A673 (cell line): ENCODE measurements around the gene ELMO3. TPM values are rescaled to one million over a fixed set of nuclear protein-coding genes. Genes with fewer than 3 reads are reported as not detected.

Experiments
- BruUV-seq: library from RNA; stranded (reverse); fragments of 400-500 nt; replicated peaks from 2 replicates; lab custom pipeline; 2021; lab: Mats Ljungman, UMichigan
- CTCF ChIA-PET: fragments of 300-600 bp; sonication (Branson Sonifier 250); formaldehyde crosslinking; loops from one replicate; lab custom pipeline; 2022; ENCODE audit warnings: antibody characterized with exemption; lab: Charles Lee
- POLR2A ChIA-PET: fragments of 300-600 bp; sonication (Branson Sonifier 250); formaldehyde crosslinking; loops from one replicate; lab custom pipeline; 2022; ENCODE audit warnings: antibody characterized with exemption; ENCODE audit not compliant: low non-redundant PET; lab: Charles Lee
- DNase-seq: peaks from one replicate; pipeline ENCODE4 v3.0.0-alpha.2; 2015; ENCODE audit warnings: low spot score
- H3K27ac ChIP-seq: fragments of 200-600 bp; sonication (generic); 2 replicates; pipeline ENCODE4 v1.5.1; 2016; ENCODE audit warnings: mixed run types, low read depth, mild to moderate bottlenecking, mixed read lengths, antibody characterized with exemption, low read length; ENCODE audit not compliant: poor library complexity, severe bottlenecking
- H3K27me3 ChIP-seq: fragments of 200-600 bp; sonication (generic); replicated peaks from 2 replicates; pipeline ENCODE4 v1.6.1; 2017; ENCODE audit warnings: mixed run types, low read depth, mild to moderate bottlenecking, mixed read lengths, antibody characterized with exemption, low read length; ENCODE audit not compliant: insufficient read depth, poor library complexity
- H3K36me3 ChIP-seq: fragments of 200-600 bp; sonication (generic); 2 replicates; pipeline ENCODE4 v1.6.1; 2016; ENCODE audit warnings: mixed run types, mild to moderate bottlenecking, mixed read lengths, antibody characterized with exemption, low read length; ENCODE audit not compliant: insufficient read depth, poor library complexity, severe bottlenecking
- H3K4me1 ChIP-seq: fragments of 200-600 bp; sonication (generic); 2 replicates; pipeline ENCODE4 v1.6.1; 2017; ENCODE audit warnings: mixed run types, mild to moderate bottlenecking, mixed read lengths, antibody characterized with exemption, low read length; ENCODE audit not compliant: insufficient read depth, poor library complexity, severe bottlenecking
- H3K4me3 ChIP-seq: fragments of 200-600 bp; sonication (generic); 2 replicates; pipeline ENCODE4 v1.5.1; 2016; ENCODE audit warnings: low read depth, mixed run types, mild to moderate bottlenecking, mixed read lengths, low read length; ENCODE audit not compliant: poor library complexity, severe bottlenecking
- H3K9me3 ChIP-seq: fragments of 200-600 bp; sonication (generic); 2 replicates; pipeline ENCODE4 v1.6.1; 2016; ENCODE audit warnings: mixed run types, low read depth, mild to moderate bottlenecking, mixed read lengths, antibody characterized with exemption, low read length; ENCODE audit not compliant: poor library complexity, severe bottlenecking
- EZH2 ChIP-seq: fragments of 200-600 bp; sonication (generic); IDR thresholded peaks from 2 replicates; pipeline ENCODE4 v1.6.1; 2017; ENCODE audit warnings: borderline replicate concordance, low read depth, mild to moderate bottlenecking, mixed read lengths, antibody characterized with exemption, low read length; ENCODE audit not compliant: poor library complexity, severe bottlenecking
- intact Hi-C: fragments of 100-400 bp; cut with micrococcal nuclease; formaldehyde crosslinking; loops from one replicate; pipeline ENCODE4 v1.10.0; 2022; ENCODE audit not compliant: unreplicated experiment
- total RNA-seq: library from RNA; stranded (reverse); gene quantifications from 2 replicates; pipeline ENCODE4 v1.2.3, GENCODE V29; 2021
- TF ChIP-seq, protein P1 (sequence below): fragments of 300-800, 200-600 bp; sonication (generic); conservative IDR thresholded peaks from 2 replicates; pipeline ENCODE4 v1.5.1; 2017; ENCODE audit warnings: low read depth, mild to moderate bottlenecking, antibody characterized with exemption, low read length, moderate library complexity, mixed read lengths

The ELMO3 gene
- total RNA-seq, 1 experiment from 2014 or later: 4.7 TPM

DNA sequence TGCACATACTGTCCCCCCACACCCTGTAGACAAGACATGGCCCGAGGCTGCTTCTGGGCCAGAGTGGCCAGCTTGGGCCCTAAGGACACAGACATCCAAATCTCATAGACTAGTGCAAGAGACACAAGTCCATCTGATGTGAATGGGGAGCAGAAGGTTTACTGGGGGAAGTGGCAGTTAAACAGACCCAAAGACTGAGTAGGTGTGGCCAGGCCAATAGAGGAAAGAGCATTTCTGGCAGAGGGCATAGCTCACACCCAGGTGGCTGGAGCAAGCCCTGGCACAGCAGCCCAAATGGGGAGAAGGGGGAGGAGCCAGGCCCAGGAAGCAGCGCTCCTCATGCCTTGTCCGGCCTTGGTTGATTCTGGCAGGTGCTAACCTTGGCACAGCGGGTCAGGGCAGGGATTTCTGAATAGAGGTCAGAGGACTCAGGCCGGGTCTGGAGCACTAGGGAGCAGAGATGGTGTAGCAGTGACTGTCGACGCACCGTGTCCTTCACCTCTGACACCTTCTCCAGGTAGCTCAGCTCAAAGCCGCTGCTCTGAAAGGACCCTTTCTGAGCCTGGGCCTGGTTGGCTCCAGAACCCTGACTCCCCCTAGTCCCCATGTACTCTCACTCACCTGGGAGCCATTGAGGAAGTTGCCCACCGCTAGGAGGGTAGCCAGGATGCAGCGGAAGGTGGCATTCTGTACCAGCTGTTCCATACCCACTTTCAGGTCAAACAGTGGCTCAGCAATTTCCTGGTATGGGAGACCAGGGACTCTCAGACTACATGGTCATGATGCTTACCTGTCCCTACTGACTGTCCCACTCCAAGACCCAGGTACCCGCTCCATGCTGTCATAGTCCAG lies 32.1 kb downstream of the ELMO3 start:
- no peak for TF ChIP-seq EZH2
- TF ChIP-seq, protein P1, sequence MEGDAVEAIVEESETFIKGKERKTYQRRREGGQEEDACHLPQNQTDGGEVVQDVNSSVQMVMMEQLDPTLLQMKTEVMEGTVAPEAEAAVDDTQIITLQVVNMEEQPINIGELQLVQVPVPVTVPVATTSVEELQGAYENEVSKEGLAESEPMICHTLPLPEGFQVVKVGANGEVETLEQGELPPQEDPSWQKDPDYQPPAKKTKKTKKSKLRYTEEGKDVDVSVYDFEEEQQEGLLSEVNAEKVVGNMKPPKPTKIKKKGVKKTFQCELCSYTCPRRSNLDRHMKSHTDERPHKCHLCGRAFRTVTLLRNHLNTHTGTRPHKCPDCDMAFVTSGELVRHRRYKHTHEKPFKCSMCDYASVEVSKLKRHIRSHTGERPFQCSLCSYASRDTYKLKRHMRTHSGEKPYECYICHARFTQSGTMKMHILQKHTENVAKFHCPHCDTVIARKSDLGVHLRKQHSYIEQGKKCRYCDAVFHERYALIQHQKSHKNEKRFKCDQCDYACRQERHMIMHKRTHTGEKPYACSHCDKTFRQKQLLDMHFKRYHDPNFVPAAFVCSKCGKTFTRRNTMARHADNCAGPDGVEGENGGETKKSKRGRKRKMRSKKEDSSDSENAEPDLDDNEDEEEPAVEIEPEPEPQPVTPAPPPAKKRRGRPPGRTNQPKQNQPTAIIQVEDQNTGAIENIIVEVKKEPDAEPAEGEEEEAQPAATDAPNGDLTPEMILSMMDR: no peak
- Histone ChIP-seq H3K4me1 (peaks cover 14% of the 10 kb centered on the region), H3K27ac (no peak overlapping the region), H3K27me3 (no peaks in the 10 kb centered on the region), H3K36me3 (peaks cover 67% of the 10 kb centered on the region), H3K9me3 (no peaks in the 10 kb centered on the region), H3K4me3 (no peak overlapping the region)
- no peak for DNase-seq
- ChIA-PET CTCF (no interaction called here), POLR2A (interaction anchor here (0.6 kb wide), 1 partner anchor 13 kb away, joined by 3 read pairs; no protein-coding TSS in a partner anchor)
- BruUV-seq: no TSS peak
- intact Hi-C loops: no loop called here

GRCh38 chr16:67233596-67233995 lies 34.7 kb downstream of the ELMO3 start:
- ChIA-PET POLR2A (no interaction called here), CTCF (no interaction called here)
- H3K27me3 ChIP-seq: no peaks in the 10 kb centered on the region
- H3K36me3 ChIP-seq: peaks cover 82% of the 10 kb centered on the region
- TF ChIP-seq EZH2: no peak
- DNase-seq: no peak
- no peaks in the 10 kb centered on the region for H3K9me3 ChIP-seq
- H3K4me1 ChIP-seq: no peaks in the 10 kb centered on the region
- no TSS peak for BruUV-seq
- intact Hi-C loops: no loop called here
- H3K4me3 ChIP-seq: no peak overlapping the region
- H3K27ac ChIP-seq: no peak overlapping the region

GRCh38 chr16:67234180-67234597 lies 35.3 kb downstream of the ELMO3 start:
- ChIA-PET CTCF (no interaction called here), POLR2A (no interaction called here)
- no TSS peak for BruUV-seq
- Histone ChIP-seq H3K27ac (no peak overlapping the region), H3K27me3 (no peaks in the 10 kb centered on the region), H3K4me1 (no peaks in the 10 kb centered on the region), H3K9me3 (no peaks in the 10 kb centered on the region), H3K36me3 (peaks cover 78% of the 10 kb centered on the region), H3K4me3 (no peak overlapping the region)
- intact Hi-C loops: no loop called here
- DNase-seq: no peak
- TF ChIP-seq, protein P1: no peak
- no peak for TF ChIP-seq EZH2
